COLO668 (cell line): ENCODE measurements around the gene SELENOO.

Experiments used
- DNase-seq: peaks from one replicate; lab custom pipeline; 2025; ENCODE audit not compliant: unreplicated experiment; lab: John Stamatoyannopoulos, UW

SELENOO gene

GRCh38 chr22:50232481-50233151 is 31.8 kb downstream of the SELENOO start:
- DNase-seq = no peak

GRCh38 chr22:50233223-50233622 is 32.4 kb downstream of the SELENOO start:
- no peak for DNase-seq

DNA sequence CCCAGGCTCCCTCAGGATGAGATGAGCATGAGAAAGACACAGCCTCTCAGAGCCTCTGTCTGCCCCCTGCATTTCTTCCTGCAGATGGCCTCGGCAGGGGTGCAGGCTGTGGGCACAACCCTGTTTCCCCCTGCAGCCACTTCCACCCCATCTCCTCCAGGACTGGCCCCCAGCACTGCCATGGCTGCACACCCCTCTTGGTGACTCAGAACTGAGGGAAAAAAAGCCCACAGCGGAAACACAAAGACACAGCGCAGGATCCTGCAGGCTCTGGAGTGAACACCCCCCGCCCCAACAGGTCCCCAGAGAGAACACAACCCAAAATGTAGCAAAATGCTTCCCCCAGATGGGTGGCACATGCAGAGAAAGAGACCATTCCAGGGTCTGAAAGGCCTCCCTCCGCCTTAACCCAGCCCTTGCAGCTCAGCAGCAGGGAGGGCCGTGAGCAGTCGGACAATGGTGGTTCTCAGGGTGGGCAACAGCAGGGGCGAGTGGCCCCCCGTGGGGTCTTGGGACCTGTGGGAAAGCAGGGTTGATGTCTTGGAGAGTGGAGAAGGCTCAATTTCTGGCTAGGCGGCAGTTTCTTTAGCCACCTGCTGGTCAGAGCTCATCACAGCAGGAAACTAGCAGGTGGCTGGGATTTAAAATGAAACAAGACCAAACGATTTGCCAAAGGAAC is 36.1 kb downstream of the SELENOO start:
- peak; percentile 38 for DNase-seq

- no peak for DNase-seq
Observed at GRCh38 chr22:50238755-50239154, 37.9 kb downstream of the SELENOO start.

DNA sequence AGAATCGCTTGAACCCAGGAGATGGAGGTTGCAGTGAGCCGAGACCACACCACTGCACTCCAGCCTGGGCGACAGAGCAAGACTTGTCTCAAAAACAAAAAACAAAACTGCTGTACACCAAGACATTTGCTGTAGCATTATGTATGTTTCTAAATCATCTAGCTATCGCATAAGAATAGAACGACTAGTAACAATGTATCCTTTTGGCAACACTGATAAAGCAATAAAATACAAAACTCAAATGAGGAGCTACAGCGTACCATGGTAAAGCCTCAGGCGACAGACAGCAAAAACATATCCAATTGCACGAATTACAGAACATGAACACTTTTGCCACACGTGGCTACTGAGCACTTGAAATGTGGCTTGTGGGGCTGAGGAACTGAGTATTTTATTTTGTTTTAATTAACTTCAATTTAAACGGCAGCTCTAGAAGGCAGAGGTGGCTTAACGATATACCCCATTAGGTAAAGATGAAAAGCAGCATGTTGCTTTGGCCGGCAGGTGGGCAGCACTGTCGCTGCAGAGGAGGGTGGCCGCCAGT is 41.7 kb downstream of the SELENOO start:
- no peak for DNase-seq

GRCh38 chr22:50243685-50244419 is 43.0 kb downstream of the SELENOO start:
- DNase-seq = peak; percentile 34

GRCh38 chr22:50244420-50245213 is 43.8 kb downstream of the SELENOO start, which contains the start of gene TUBGCP6:
Gene TUBGCP6 (minus strand): TSS chr22:50245023. CDS start chr22:50244459, 564 bp downstream.
- DNase-seq = peak; percentile 96

GRCh38 chr22:50245214-50246072 is 44.6 kb downstream of the SELENOO start:
- DNase-seq = peak; percentile 58

DNA sequence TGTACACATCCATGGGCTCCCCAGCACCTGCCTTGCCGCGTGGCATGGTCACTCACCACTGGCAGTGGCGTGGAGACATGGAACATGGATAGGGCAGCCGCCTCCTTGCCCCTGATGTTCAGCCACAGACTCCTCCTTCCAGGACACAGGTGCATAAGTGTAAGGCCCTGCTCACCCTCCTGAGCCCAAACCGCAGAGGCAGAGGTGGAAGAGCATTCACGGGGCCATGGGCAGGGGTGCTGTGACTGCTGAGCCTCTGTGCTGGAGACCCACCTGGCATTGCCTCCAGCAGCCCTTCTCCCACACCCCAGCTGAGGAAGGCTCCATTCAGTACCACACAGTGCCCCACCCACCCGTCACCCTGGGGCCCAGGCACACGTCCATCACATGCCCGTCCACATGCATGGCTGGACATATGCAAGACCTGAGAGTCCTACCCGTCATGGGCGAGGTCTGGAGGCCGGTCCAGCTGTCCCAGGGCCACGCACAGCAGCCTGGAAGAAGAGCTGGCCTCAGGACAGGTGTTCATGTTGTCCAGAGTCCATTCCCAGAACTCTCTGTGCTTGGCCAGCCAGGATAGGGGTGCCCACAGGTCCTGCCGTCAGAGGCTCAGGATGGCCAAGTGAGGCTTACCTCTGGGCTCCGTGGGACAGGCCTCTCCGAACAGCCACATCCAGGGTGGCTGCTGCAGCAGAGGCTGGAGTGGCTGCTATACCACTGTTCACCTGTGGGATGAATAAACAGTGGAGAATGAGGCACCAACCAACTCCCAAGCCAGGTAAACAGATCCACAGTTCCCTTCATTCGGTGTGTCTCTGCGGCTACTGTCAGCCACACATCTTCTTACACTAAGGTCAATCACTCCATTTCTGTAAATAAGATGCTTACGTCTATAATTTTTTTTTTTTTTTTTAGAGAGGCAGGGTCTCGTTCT is 45.7 kb downstream of the SELENOO start:
- peak; percentile 13 for DNase-seq

GRCh38 chr22:50247748-50248147 is 46.9 kb downstream of the SELENOO start:
- peak; percentile 96 for DNase-seq

DNA sequence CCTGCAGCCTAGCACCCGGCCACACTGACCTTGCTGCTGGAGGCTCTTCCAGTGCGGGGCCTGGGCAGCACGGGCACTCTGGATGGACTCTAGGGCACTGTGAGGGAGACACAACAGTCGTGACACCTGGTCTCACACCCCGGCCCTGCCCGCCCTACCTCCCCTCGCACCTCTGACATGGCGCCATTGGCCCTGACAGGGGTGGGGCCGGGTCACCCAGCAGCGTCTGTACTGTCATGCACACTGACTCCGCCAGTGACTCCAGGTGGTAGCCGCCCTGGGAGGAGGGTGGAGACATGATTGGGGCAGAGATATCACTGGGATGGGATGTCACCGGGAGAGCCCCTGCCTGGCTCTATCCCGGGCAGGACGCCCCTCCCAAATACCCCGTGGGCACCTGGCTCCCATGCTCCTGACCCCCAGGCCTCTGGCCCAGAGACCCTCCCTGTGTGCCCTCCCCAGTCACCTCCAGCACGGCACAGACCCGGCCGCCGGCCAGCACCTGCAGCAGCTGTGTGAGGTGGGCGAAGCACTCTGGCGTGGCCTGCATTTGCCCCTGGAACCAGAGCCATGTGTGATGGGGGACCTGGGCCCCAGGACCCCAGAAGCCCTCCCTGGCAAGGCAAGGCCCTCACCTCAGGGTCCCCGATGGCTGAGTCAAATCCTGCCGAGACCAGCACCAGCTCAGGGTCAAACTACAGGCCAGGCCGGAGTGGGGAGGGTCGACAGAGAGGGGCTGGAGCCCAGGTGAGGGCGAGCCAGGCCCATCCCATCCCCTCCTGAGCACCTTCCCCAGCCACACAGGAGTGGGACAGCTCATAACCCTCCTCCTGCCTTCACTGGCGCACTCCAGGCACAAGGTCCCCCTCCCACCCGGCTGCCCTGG is 47.6 kb downstream of the SELENOO start:
- peak; percentile 70 for DNase-seq

- DNase-seq = no peak
Observed at GRCh38 chr22:50249341-50250248, 48.8 kb downstream of the SELENOO start.

DNA sequence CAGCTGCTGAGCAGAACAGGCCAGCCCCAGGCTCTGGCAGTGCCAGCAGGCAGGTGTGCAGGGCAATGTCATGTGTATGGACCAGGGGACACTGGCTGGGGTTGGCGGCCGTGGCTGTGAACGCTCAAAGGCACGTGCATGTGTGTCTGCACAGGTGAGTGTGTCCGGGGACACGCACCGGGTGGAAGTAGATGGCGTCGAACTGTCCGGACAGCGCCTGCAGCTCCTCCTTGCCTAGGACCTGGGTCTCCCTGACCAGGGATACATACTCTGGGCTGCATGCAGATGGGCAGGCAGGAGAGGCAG is 49.4 kb downstream of the SELENOO start:
- DNase-seq = peak; percentile 39

DNA sequence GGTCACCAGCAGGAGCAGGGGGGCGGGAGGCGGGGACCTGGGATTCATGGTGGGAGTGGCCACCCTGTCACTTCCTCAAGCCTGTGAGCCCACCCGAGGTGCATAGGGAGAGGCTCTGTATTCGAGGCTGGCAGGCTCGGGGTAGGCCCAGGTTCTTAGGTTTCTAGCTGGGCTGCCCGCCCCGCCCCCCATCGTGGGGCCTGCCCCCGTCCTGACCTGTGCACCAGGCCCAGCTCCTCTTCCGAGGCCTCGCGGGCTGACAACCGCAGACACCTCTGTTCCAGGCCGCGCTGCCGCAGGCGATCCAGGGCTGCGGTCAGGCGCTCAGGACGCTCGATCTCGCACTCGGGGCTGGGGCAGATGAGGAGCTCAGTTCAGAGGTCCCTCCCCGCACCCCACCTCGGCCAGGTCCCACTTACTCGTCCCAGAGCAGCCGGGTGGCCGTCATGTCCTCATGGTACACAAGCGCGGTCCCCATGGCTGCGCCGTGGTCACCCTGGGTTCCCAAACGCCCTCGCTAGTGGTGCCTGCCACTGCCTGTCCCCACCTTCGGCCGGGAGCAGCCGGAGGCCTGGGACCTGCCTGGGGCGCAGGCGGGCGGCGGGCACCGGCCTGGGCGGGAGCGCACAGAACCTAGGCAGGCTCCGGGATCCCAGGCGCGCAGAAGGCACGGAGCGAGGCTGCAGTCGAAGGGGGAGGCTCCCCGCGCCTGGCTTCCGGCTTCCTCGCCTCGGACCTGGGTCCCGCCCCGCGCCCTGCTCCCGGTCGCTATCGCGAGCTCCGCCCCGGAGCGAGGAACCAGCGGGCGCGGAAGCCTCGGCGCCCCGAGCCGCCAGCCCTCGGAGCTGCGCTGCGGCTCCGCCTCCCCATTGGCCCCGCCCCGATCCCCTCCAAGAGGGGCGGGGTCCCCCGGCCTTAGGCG is 50.0 kb downstream of the SELENOO start, which contains the start of gene HDAC10:
Gene HDAC10, minus strand, starts transcription at position 711 of the 922 bp plus-strand sequence. Its CDS starts 233 bp downstream, at position 478.
- DNase-seq = peak; percentile 94

GRCh38 chr22:50251477-50252081 is 50.8 kb downstream of the SELENOO start:
- no peak for DNase-seq
